Ishikawa (cell line): ENCODE measurements around the gene RGP1.

Experiments used
- CEBPB ChIP-seq: IDR thresholded peaks from 2 replicates; pipeline ENCODE4 v1.6.1; 2012
- EP300 ChIP-seq: IDR thresholded peaks from 2 replicates; pipeline ENCODE4 v1.6.1; 2012; ENCODE audit warnings: borderline replicate concordance
- FOXM1 ChIP-seq: IDR thresholded peaks from 2 replicates; pipeline ENCODE4 v1.6.1; 2012; ENCODE audit warnings: low read depth, borderline replicate concordance
- NFIC ChIP-seq: IDR thresholded peaks from 2 replicates; pipeline ENCODE4 v1.6.1; 2012
- RAD21 ChIP-seq: IDR thresholded peaks from 2 replicates; pipeline ENCODE4 v1.6.1; 2012; ENCODE audit warnings: low read depth
- TAF1 ChIP-seq: IDR thresholded peaks from 2 replicates; pipeline ENCODE4 v1.6.1; 2012; ENCODE audit warnings: low read depth, mild to moderate bottlenecking
- YY1 ChIP-seq: IDR thresholded peaks from 2 replicates; pipeline ENCODE4 v1.6.1; 2012; ENCODE audit warnings: low read depth
- TF ChIP-seq, protein P1 (sequence below): IDR thresholded peaks from 2 replicates; pipeline ENCODE4 v1.6.1; 2012
- TF ChIP-seq, protein P2 (sequence below): IDR thresholded peaks from 2 replicates; pipeline ENCODE4 v1.6.1; 2012; ENCODE audit warnings: low read depth, mild to moderate bottlenecking
- TF ChIP-seq, protein P3 (sequence below): IDR thresholded peaks from 2 replicates; pipeline ENCODE4 v1.6.1; 2012

DNA sequence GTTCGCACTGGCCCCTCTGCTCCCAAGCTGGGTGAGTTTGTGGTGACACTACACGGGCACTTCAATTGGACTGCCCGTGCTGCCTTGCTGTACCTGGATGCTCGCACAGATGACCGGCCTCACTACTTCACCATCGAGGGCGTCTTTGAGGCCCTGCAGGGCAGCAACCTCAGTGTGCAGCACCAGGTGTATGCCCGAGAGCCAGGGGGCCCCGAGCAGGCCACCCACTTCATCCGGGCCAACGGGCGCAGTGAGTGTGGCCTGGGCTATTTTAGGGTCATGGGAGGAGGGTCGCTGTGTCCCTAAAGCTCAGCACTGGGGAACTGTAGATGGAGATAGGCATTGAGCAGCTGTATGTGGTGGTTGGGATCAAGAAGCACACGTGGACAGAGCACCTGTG lies 43.7 kb downstream of the RGP1 start:
- TF ChIP-seq, protein P1, sequence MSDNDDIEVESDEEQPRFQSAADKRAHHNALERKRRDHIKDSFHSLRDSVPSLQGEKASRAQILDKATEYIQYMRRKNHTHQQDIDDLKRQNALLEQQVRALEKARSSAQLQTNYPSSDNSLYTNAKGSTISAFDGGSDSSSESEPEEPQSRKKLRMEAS, result no peak
- TF ChIP-seq EP300 (no peak), NFIC (no peak), RAD21 (no peak), TAF1 (no peak), YY1 (no peak), FOXM1 (no peak), CEBPB (no peak)
- TF ChIP-seq, protein P2, sequence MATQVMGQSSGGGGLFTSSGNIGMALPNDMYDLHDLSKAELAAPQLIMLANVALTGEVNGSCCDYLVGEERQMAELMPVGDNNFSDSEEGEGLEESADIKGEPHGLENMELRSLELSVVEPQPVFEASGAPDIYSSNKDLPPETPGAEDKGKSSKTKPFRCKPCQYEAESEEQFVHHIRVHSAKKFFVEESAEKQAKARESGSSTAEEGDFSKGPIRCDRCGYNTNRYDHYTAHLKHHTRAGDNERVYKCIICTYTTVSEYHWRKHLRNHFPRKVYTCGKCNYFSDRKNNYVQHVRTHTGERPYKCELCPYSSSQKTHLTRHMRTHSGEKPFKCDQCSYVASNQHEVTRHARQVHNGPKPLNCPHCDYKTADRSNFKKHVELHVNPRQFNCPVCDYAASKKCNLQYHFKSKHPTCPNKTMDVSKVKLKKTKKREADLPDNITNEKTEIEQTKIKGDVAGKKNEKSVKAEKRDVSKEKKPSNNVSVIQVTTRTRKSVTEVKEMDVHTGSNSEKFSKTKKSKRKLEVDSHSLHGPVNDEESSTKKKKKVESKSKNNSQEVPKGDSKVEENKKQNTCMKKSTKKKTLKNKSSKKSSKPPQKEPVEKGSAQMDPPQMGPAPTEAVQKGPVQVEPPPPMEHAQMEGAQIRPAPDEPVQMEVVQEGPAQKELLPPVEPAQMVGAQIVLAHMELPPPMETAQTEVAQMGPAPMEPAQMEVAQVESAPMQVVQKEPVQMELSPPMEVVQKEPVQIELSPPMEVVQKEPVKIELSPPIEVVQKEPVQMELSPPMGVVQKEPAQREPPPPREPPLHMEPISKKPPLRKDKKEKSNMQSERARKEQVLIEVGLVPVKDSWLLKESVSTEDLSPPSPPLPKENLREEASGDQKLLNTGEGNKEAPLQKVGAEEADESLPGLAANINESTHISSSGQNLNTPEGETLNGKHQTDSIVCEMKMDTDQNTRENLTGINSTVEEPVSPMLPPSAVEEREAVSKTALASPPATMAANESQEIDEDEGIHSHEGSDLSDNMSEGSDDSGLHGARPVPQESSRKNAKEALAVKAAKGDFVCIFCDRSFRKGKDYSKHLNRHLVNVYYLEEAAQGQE, result no peak
- TF ChIP-seq, protein P3, sequence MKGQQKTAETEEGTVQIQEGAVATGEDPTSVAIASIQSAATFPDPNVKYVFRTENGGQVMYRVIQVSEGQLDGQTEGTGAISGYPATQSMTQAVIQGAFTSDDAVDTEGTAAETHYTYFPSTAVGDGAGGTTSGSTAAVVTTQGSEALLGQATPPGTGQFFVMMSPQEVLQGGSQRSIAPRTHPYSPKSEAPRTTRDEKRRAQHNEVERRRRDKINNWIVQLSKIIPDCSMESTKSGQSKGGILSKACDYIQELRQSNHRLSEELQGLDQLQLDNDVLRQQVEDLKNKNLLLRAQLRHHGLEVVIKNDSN, result no peak
